Measurements from ENCODE around the gene LRRC56. TPM values are rescaled to one million over a fixed set of nuclear protein-coding genes. Genes with fewer than 3 reads are reported as not detected.
A peak's percentile ranks its signal among the peaks of the same experiment; 100 is the strongest.

Gene LRRC56
- total and polyA plus RNA-seq, 2 donors from 2014 or later: 1.2 to 7.7 TPM

GRCh38 chr11:507727-508515 is 29.4 kb upstream of the LRRC56 start:
- H3K4me1 ChIP-seq (ENCODE audit: control insufficient read depth in 2 of 3, insufficient read depth in 2 of 3, low read depth in 1 of 3, low read length in 3 of 3): peaks cover 2 to 15% (median 9%) of the 10 kb centered on the region in 3 donors
- TF ChIP-seq, protein P1, sequence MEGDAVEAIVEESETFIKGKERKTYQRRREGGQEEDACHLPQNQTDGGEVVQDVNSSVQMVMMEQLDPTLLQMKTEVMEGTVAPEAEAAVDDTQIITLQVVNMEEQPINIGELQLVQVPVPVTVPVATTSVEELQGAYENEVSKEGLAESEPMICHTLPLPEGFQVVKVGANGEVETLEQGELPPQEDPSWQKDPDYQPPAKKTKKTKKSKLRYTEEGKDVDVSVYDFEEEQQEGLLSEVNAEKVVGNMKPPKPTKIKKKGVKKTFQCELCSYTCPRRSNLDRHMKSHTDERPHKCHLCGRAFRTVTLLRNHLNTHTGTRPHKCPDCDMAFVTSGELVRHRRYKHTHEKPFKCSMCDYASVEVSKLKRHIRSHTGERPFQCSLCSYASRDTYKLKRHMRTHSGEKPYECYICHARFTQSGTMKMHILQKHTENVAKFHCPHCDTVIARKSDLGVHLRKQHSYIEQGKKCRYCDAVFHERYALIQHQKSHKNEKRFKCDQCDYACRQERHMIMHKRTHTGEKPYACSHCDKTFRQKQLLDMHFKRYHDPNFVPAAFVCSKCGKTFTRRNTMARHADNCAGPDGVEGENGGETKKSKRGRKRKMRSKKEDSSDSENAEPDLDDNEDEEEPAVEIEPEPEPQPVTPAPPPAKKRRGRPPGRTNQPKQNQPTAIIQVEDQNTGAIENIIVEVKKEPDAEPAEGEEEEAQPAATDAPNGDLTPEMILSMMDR (IDR thresholded peaks at IDR 0.05; ENCODE audit: borderline replicate concordance, extremely low read depth, insufficient read depth): no peak
- H3K27ac ChIP-seq (ENCODE audit: low read depth in 2 of 2, low read length in 2 of 2): no peak overlapping the region
- intact Hi-C loops (cut with DNase I): no loop called here
- DNase-seq (peak in 3 of 5 donors; percentile 35 to 60 (median 55)), FAIRE-seq (no peak)
- H3K27me3 ChIP-seq (ENCODE audit: control insufficient read depth, insufficient read depth, low read length): no peaks in the 10 kb centered on the region
- no peaks in the 10 kb centered on the region for H3K9me3 ChIP-seq (ENCODE audit: control insufficient read depth in 2 of 3, insufficient read depth in 1 of 3, low read length in 3 of 3)
- peak overlapping the region in 2 of 3 donors; percentile 8 to 26 for H3K9ac ChIP-seq (ENCODE audit: low read length in 3 of 3)
- H3K36me3 ChIP-seq (ENCODE audit: control insufficient read depth in 2 of 3, insufficient read depth in 3 of 3, low read length in 3 of 3): peaks cover 0 to 3% (median 3%) of the 10 kb centered on the region in 3 donors
- H3K4me3 ChIP-seq (ENCODE audit: low read length in 3 of 3): peak overlapping the region; percentile 8 to 60 (median 24)

DNA sequence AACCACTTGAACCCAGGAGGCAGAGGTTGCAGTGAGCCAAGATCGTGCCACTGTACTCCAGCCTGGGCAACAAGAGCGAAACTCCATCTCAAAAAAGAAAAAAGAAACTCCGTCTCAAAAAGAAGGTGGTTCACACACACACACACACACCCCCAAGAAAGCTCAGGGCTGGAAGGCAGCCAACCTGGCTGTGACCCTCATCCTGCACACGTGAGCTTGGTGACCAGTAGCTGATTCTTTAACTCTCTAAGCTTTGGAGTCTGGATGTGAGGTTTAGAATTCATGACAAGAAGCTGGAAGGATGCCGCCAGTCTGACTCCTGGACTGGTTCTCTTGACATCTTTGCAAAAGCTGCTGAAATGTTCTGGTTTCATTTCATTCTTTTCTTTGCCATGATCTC is 28.4 kb upstream of the LRRC56 start:
- no peak for FAIRE-seq
- DNase-seq: peak in 1 of 5 donors; percentile 38
- no peak overlapping the region for H3K27ac ChIP-seq (ENCODE audit: low read depth in 2 of 2, low read length in 2 of 2)
- no peak overlapping the region for H3K9ac ChIP-seq (ENCODE audit: low read length in 3 of 3)
- H3K36me3 ChIP-seq (ENCODE audit: control insufficient read depth in 2 of 3, insufficient read depth in 3 of 3, low read length in 3 of 3): peaks cover 0 to 3% (median 3%) of the 10 kb centered on the region in 3 donors
- no peaks in the 10 kb centered on the region for H3K9me3 ChIP-seq (ENCODE audit: control insufficient read depth in 2 of 3, insufficient read depth in 1 of 3, low read length in 3 of 3)
- H3K4me3 ChIP-seq (ENCODE audit: low read length in 3 of 3): no peak overlapping the region
- TF ChIP-seq, protein P1 (IDR thresholded peaks at IDR 0.05; ENCODE audit: borderline replicate concordance, extremely low read depth, insufficient read depth): no peak
- peaks cover 2 to 13% (median 9%) of the 10 kb centered on the region in 3 donors for H3K4me1 ChIP-seq (ENCODE audit: control insufficient read depth in 2 of 3, insufficient read depth in 2 of 3, low read depth in 1 of 3, low read length in 3 of 3)
- H3K27me3 ChIP-seq (ENCODE audit: control insufficient read depth, insufficient read depth, low read length): no peaks in the 10 kb centered on the region
- intact Hi-C loops (cut with DNase I): no loop called here

DNA sequence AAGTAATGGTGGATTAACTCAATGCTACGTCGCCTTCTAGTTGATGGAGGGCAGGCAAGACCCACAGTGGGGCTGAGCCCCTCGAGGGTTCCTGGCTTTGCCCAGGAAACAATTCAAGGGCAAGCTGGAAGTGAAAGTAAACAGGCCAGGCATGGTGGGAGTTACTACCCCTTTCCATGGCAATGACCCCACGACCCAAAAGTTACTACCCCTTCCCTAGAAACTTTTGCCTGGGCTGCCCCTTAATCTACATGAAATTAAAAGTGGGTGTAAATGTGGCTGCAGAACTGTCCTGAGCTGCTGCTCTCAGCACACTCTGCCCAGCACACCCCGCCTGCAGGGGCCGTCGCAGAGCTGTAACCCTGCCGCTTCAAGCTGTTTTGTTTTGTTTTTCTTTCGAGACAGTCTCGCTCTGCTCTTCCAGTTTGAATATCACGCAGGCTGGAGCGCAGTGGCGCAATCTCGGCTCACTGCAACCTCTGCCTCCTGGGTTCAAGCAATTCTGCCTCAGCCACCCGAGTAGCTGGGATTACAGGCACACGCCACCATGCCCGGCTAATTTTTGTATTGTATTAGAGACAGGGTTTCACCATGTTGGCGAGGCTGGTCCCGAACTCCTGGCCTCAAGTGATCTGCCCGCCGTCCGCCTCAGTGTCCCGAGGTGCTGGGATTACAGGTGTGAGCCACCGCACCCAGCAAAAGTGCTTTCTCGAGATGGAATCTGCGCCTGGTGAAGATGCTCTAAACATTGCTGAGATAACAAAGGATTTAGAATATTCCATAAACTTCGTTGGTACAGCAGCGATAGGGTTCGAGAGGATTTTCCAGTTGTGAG is 24.3 kb upstream of the LRRC56 start:
- H3K4me1 ChIP-seq (ENCODE audit: control insufficient read depth in 2 of 3, insufficient read depth in 2 of 3, low read depth in 1 of 3, low read length in 3 of 3): peaks cover 0 to under 1% (median 0%) of the 10 kb centered on the region in 3 donors
- H3K9ac ChIP-seq (ENCODE audit: low read length in 3 of 3): no peak overlapping the region
- H3K27me3 ChIP-seq (ENCODE audit: control insufficient read depth, insufficient read depth, low read length): no peaks in the 10 kb centered on the region
- no peaks in the 10 kb centered on the region for H3K9me3 ChIP-seq (ENCODE audit: control insufficient read depth in 2 of 3, insufficient read depth in 1 of 3, low read length in 3 of 3)
- TF ChIP-seq, protein P1 (IDR thresholded peaks at IDR 0.05; ENCODE audit: borderline replicate concordance, extremely low read depth, insufficient read depth): no peak
- no peak overlapping the region for H3K4me3 ChIP-seq (ENCODE audit: low read length in 3 of 3)
- intact Hi-C loops (cut with DNase I): no loop called here
- DNase-seq: no peak
- no peak for FAIRE-seq
- H3K36me3 ChIP-seq (ENCODE audit: control insufficient read depth in 2 of 3, insufficient read depth in 3 of 3, low read length in 3 of 3): peaks cover 0 to 3% (median 3%) of the 10 kb centered on the region in 3 donors
- no peak overlapping the region for H3K27ac ChIP-seq (ENCODE audit: low read depth in 2 of 2, low read length in 2 of 2)
